SK-N-MC (cell line): ENCODE results near the gene ABCA12.

Source experiments
- DNase-seq: peaks from one replicate; pipeline ENCODE4 v3.0.0-alpha.2; 2011; ENCODE audit warnings: low read depth, low spot score
- H3K27ac ChIP-seq: fragments of 200-600 bp; sonication (generic); 2 replicates; pipeline ENCODE4 v1.5.1; 2016; ENCODE audit warnings: mixed run types
- H3K36me3 ChIP-seq: fragments of 200-600 bp; sonication (generic); 2 replicates; pipeline ENCODE4 v1.6.1; 2017; ENCODE audit warnings: antibody characterized with exemption, low read length, mixed read lengths; ENCODE audit not compliant: insufficient read depth
- H3K4me3 ChIP-seq: fragments of 200-600 bp; sonication (generic); 2 replicates; pipeline ENCODE4 v1.5.1; 2016
- H3K9ac ChIP-seq: fragments of 200-600 bp; sonication (generic); 2 replicates; pipeline ENCODE4 v1.8.0; 2017; ENCODE audit warnings: mixed run types, mixed read lengths; ENCODE audit not compliant: insufficient read length
- H3K9me3 ChIP-seq: fragments of 200-600 bp; sonication (generic); 2 replicates; pipeline ENCODE4 v1.6.1; 2017; ENCODE audit warnings: low read depth, mild to moderate bottlenecking, antibody characterized with exemption, low read length, moderate library complexity, mixed read lengths
- EZH2 ChIP-seq: fragments of 200-600 bp; sonication (generic); IDR thresholded peaks from one replicate; pipeline ENCODE4 v1.6.1; 2017; ENCODE audit warnings: antibody characterized with exemption
- FOXP2 ChIP-seq: optimal IDR thresholded peaks from 2 replicates; pipeline ENCODE3; 2011; ENCODE audit warnings: mild to moderate bottlenecking, moderate library complexity; ENCODE audit not compliant: insufficient read depth; ENCODE audit errors: extremely low read length, control extremely low read depth
- POLR2AphosphoS5 ChIP-seq: IDR thresholded peaks from 2 replicates; pipeline ENCODE4 v1.6.1; 2012; ENCODE audit warnings: mild to moderate bottlenecking, low read depth, low read length, borderline replicate concordance

Gene ABCA12

DNA sequence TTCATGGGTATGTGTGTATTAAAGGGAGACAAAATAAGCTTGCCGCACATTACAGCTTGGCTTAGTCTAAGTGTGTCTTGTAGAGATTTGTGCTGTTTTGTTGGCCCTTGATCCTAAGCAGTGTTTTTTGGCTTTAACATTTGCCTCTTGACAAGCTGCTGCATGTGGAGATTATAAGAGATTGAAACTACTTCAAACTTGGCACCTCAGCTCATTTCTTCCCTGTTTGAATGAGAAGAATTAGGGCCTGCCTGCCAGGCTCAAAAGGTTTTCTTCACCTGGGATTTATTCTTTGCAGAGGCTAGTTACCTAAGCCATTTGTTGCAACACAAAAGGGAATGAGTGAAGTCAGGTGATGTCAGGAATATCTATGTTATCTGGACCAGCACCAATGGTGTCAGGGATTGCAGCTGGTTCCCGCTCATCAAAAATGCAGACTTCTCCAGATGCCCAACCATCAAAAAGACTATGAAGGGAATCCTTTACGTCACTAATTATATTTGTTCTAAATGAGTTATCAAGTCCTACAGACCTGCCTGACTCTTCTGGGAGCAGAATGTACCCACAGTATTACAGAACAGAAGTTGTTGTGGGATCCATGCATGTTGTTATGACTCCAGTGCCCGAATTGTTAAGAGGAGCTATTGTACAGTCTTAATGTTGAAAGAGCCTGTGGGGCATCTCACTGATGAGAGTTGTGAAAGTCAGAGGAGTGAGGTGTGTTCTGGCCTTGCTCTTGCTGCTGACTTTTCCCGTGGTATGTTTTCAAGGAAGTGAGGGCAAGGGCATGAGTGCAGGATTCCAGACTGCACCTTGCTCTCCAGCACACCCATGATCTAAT, 31.0 kb downstream of the ABCA12 start:
- no peaks in the 10 kb centered on the region for H3K9me3 ChIP-seq
- no peaks in the 10 kb centered on the region for H3K36me3 ChIP-seq
- no peak for TF ChIP-seq POLR2AphosphoS5
- TF ChIP-seq FOXP2: no peak
- no peak for TF ChIP-seq EZH2
- H3K4me3 ChIP-seq: no peak overlapping the region
- H3K27ac ChIP-seq: no peak overlapping the region
- no peak overlapping the region for H3K9ac ChIP-seq
- no peak for DNase-seq

GRCh38 chr2:215105607-215106354, 32.6 kb downstream of the ABCA12 start:
- Histone ChIP-seq H3K36me3 (no peaks in the 10 kb centered on the region), H3K4me3 (no peak overlapping the region), H3K9ac (no peak overlapping the region), H3K9me3 (no peaks in the 10 kb centered on the region), H3K27ac (no peak overlapping the region)
- no peak for DNase-seq
- no peak for TF ChIP-seq POLR2AphosphoS5
- no peak for TF ChIP-seq EZH2
- TF ChIP-seq FOXP2: no peak

- DNase-seq: no peak
Measured at GRCh38 chr2:215104226-215104625, 34.2 kb downstream of the ABCA12 start.

GRCh38 chr2:215098875-215099274, 39.6 kb downstream of the ABCA12 start:
- no peak overlapping the region for H3K27ac ChIP-seq
- TF ChIP-seq POLR2AphosphoS5 (no peak), FOXP2 (no peak), EZH2 (no peak)

More at GRCh38 chr2:215104226-215104625, 34.2 kb downstream of the ABCA12 start:
- TF ChIP-seq POLR2AphosphoS5 (no peak), EZH2 (no peak), FOXP2 (no peak)
- H3K9ac ChIP-seq: no peak overlapping the region
- no peak overlapping the region for H3K27ac ChIP-seq
- H3K9me3 ChIP-seq: no peaks in the 10 kb centered on the region
- H3K36me3 ChIP-seq: no peaks in the 10 kb centered on the region
- no peak overlapping the region for H3K4me3 ChIP-seq

GRCh38 chr2:215084080-215084479, 54.3 kb downstream of the ABCA12 start:
- H3K36me3 ChIP-seq: no peaks in the 10 kb centered on the region
- H3K9ac ChIP-seq: no peak overlapping the region
- DNase-seq: no peak
- H3K9me3 ChIP-seq: no peaks in the 10 kb centered on the region
- H3K27ac ChIP-seq: no peak overlapping the region
- TF ChIP-seq POLR2AphosphoS5 (no peak), FOXP2 (no peak), EZH2 (no peak)
- H3K4me3 ChIP-seq: no peak overlapping the region

More at GRCh38 chr2:215098875-215099274, 39.6 kb downstream of the ABCA12 start:
- DNase-seq: no peak
- no peak overlapping the region for H3K4me3 ChIP-seq
- H3K9ac ChIP-seq: no peak overlapping the region
- no peaks in the 10 kb centered on the region for H3K36me3 ChIP-seq
- no peaks in the 10 kb centered on the region for H3K9me3 ChIP-seq

- no peak overlapping the region for H3K9ac ChIP-seq
- no peak overlapping the region for H3K27ac ChIP-seq
- TF ChIP-seq POLR2AphosphoS5 (no peak), FOXP2 (no peak), EZH2 (no peak)
- no peaks in the 10 kb centered on the region for H3K9me3 ChIP-seq
- H3K4me3 ChIP-seq: no peak overlapping the region
- DNase-seq: no peak
- H3K36me3 ChIP-seq: no peaks in the 10 kb centered on the region
Measured at GRCh38 chr2:215083146-215083545, 55.3 kb downstream of the ABCA12 start.

DNA sequence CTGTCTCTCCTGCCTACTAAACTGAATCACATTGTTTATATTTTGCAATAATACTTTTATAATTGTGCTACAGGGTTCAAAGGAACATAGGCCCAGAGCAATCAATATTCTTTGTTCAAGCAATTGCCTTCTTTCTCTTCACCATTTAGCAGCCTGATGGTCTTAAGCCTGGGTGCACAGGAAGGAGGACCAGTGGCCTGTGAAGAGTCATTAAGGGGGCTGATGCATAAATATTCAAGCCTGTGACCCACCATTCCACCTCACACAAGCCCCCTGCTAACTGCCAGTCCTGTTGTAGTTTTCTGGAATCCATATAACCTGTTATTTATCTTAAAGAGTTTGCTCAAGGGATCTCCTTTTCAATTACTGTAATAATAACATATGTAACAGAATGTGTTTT, 56.0 kb downstream of the ABCA12 start:
- H3K9ac ChIP-seq: no peak overlapping the region

DNA sequence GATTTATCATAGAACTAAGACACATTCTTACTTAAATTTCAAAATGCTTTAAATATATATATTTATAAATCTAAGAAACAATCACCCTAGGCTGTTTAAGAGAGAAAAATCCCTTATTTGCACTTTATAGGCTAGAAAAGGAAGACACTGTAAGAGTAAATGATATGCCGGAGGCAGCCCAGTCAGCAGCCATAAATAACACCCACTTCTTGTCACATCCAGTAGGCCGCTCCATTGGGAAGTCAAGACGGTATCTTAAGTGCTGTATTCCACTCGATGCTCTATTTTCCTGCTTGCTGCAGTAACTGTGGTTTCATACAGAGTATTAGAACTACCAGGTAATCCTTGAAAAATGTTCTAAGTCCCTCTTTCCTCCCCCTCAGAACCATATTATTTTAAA, 57.9 kb downstream of the ABCA12 start:
- H3K4me3 ChIP-seq: no peak overlapping the region
- no peak overlapping the region for H3K9ac ChIP-seq
- H3K9me3 ChIP-seq: no peaks in the 10 kb centered on the region
- H3K36me3 ChIP-seq: no peaks in the 10 kb centered on the region
- no peak overlapping the region for H3K27ac ChIP-seq
- DNase-seq: peak; percentile 52
- TF ChIP-seq POLR2AphosphoS5 (no peak), FOXP2 (no peak), EZH2 (no peak)

More for the DNA sequence above, 56.0 kb downstream of the ABCA12 start:
- H3K36me3 ChIP-seq: no peaks in the 10 kb centered on the region
- no peak for TF ChIP-seq FOXP2
- no peak for TF ChIP-seq POLR2AphosphoS5
- TF ChIP-seq EZH2: no peak
- no peak overlapping the region for H3K27ac ChIP-seq
- no peaks in the 10 kb centered on the region for H3K9me3 ChIP-seq
- H3K4me3 ChIP-seq: no peak overlapping the region
- DNase-seq: no peak
